Measurements from ENCODE around the gene TEX35.

The TEX35 gene

DNA sequence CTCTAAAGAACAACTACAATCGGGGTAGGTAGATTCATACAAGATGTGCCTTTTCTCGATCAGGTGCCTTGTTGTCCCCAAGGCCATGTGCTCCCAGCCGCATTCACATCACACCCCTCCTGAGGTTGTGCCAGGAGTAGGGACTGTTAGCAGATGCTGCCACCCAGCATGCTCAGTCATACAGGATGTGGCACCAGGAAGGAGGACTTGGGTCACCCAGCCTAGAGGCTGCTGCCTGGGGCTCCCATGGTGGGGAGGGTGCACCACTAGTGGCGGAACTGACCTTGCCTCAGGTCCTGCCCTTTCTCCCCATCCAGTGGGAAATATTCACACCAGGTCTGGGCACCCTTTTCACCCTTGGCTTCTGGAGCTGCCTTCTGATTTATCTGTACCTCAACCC is 8.3 kb downstream of the TEX35 start:
- DNase-seq, result no peak

DNA sequence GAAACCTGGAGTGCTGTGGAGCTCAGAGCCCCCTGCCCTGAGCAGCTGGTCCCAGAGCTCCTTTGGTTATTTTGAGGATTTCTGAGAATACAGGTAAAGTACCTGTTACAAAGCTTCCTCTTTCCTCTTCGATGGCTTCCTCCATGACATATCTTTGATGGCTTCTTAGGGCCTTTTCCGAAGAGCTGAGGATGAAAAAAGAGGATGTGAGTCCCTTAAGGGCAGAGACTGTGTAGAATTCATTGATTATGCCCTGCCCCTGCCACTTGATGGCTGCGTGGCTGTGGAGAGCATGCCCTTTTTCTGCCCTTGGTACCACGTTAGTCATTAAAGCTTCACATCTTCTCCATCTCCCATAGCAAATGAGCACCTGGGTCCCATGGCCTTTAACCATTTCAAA is 14.2 kb downstream of the TEX35 start:
- DNase-seq, result no peak

DNA sequence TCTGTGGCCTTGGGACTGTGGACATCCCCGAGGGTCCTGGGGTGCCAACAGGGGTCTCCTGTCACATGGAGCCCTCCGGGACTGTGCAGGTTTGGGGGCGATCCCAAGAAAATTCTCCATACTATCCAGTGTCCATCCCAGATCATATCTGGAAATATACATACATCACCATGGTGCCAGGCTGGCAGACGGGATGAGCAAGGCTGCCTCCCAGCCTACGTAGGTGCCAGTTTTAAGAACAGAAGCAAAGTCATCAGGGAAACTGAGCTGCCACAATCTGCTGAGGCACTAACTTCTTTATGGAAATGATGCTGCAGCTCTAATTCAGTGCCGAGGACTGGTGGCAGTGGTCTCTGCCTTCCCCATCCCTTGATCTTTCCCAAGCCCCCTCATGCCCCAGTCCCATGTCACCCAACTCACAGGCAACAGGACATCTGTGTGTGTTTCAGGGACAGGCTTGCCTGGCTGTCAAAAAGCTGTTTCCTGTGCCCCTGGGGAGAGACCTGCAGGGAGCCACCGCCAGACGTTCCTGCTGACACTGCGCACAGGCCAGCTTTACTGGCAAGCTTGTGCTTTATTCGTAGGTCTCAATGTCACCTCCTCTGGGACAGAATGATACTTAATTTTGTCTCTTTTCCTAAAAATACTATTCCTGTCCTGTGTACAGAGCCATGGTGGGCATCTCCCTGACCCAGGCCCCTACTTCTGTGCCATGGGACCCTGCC is 15.5 kb downstream of the TEX35 start:
- no peak for DNase-seq

DNA sequence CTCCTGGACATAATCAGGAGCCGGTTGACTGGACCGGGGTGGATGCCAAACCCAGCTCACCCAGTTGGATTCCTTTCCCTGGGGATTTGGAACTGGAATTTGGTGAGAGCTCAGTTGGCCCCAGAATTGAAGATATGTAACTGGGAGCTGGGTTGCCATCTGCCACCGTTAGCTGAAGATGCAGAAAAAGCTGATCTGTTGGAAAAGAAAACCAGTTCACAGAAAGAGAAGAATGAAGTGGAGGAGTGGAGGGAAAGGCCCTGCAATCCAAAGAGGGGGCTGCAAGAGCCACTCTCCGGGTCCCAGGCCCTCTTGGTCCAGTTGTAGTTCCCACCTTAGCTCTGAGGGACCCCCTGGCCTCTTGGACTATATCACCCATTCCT is 16.0 kb downstream of the TEX35 start:
- no peak for DNase-seq

DNA sequence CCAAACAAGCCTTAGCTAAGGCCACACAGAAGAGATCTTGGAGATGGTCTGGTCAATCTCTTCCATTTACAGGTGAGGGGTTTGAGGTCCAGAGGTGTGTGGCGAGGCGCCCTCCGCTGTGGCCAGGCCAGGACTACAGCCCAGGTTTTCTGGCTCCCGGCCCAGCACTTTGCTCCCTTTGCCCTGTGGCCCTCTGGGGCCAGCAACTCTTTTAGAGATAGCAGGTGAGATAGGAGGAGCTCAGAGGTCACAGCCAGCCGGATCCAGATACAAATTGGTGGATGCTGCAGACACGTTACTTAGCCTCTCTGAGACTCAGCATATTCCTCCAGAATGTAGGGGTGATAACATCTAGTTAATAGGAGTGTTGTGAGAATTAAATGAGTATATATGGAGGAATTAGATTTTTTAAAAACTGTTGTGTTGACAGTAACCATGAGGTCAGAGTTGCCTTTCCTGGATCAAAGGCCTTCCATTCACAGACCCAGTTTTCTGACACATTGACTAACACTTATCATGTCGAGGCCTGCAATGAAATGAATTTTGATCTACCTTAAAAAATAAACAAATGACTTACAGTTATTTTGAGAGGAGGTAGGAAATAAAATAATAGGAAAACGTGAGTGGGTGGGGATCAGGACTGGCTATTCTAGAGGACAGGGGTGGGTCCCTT is 16.6 kb downstream of the TEX35 start:
- DNase-seq, result no peak

DNA sequence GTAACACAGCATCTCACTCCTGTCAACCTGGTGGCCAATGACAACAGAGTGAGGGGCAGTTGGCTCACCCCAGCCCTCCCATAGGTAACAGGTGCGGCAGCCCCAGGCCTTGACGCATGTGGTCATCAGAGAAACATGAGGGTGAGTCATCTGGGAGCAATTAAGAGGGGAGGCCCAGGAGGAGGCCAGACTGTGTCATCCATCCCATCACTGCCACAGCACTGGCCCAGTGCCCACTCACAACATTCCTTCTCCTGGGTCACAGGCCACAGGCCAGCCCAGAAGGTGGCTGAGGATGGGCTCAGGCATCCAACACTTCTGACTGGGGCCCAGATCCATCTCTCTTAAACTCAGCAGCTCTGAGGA is 17.1 kb downstream of the TEX35 start:
- no peak for DNase-seq

DNA sequence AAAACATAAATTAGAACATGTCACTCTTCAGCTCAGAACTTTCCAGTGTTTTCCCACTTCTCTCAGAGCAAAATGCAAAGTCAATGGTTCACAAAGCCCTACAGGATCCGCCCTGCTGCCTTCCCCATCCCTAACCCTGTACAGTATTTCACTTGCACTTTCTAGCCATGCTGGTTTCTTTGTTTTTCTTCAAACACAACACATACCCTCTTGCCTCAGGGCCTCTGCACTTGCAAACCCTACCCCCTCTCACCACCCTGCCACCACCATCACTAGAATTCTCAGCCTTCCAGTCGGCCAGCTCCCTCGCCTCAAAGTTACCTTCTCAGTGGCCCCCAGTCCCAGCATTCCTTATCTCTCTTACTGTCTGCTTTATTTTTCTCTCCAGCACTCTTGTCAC is 17.6 kb downstream of the TEX35 start:
- no peak for DNase-seq

DNA sequence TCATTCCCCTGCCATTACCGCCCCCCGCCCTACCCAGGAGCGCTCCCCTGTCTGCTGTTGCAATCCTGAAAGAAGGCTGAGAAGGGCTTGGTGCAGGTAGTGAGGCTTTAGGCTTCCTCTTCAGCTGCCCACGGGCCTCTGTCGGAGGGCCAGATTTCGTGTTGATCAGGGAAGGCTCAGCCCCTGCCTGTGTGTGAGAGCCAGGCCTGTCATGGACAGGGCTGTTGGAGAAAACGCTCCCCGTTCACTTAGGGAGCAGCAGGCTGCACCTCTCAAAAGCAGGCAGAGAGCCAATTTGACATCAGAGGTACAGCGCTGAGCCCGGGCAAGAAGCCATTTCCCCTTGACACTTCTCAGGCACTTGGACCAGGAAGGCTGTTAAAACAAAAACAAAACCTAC is 19.0 kb downstream of the TEX35 start:
- no peak for DNase-seq

DNA sequence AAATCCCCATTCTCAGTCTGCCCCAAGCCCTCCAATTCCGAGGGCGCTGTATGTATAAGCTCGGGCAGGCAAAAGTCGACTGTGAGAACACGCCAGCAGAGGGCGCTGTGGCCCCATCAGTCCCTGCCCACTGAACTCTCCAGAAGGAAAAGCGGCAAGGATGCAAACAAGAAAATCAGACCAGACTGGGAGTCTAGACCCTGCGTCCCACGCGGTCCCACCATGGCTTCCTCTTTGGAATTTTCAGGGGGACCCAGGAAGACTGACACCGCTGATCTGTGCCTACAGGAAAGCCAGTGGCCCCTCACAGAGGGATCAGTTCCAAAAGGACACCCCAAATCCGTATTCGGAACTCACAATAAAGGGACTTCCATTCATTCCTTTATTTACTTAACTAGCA is 19.5 kb downstream of the TEX35 start:
- DNase-seq, result peak; percentile 73 to 74

DNA sequence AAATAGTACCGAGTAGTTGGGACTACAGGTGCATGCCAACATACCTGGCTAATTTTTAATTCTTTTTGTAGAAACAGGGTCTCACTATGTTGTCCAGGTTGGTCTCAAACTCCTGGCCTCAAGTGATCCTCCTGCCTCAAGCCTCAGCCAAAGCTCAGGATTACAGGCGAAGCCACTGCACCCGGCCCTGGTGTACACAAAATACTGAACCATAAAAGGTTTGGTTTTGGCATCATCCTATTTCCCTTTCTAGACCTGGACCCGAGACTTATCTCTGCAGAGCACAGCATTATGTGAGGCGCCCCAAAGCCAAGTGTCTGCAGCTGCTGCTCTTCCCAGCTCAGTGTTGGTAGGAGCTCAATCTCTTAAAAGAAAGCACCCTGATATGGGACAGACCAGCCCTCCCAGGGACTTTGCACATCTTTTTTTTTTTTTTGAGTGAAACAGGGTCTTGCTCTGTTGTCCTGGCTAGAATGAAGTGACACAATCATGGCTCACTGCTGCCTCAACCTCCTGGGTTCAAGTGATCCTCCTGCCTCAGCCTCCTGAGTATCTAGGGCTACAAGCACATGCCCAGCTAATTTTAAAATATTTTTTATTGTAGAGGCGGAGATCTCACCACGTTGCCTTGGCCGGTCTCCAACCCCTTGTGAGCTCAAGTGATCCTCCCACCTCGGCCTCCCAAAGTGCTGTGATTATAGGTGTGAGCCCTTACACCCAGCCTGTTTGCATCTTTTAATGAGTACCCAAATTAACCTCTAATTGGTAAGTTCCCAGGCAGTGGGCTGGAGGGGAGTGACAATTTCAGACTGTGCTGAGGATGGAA is 20.4 kb downstream of the TEX35 start:
- no peak for DNase-seq

DNA sequence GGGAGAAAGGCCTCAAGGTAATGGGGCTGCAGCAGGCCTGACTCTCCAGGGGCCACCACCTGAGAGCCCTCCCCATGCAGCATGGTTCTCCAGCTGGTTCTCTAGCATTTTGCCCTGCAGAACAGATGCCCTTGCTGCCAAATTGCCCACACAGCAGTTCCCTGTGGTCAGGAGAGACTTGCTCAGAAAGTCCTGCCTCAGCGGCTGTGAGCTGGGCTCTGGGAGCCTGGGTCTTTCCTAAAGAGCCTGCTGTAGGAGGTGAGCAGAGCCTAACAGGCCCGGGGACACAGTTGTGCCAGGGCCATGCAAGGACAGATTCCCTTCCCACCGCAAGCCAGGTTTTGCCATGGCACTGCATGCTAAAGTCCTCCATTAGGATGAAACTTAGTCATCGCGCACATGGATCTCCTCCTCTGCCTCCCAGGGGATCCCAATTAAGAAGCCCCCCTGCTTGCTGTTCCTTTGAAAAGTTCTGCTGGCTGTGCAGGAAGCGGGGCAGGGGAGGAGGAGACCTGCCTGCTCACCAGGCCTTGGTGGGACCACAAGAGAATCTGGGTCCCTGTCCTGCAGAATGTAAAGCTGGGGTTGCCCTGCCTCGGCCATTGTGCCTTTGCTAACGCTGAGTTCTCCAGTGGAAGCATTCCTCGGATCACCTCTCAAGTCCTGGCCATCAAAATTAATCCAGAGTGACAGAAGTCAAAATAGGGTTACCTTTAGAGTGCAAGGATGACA is 21.4 kb downstream of the TEX35 start:
- no peak for DNase-seq

DNA sequence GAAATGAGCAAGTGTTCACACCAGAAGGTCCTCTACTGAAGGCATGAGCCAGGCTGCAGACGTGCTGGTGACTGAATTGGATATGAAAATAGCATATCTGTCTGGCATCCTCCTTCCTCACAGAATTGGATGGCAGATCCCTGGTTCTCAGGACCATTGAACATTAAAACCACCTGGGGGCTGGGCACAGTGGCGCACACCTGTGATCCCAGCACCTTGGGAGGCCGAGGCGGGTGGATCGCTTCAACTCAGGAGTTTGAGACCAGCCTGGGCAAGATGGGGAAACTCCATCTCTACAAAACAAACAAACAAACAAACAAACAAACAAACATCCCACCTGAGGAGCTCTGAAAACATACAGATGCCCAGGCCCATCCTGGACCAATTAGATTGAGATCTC is 23.4 kb downstream of the TEX35 start:
- DNase-seq, result no peak

DNA sequence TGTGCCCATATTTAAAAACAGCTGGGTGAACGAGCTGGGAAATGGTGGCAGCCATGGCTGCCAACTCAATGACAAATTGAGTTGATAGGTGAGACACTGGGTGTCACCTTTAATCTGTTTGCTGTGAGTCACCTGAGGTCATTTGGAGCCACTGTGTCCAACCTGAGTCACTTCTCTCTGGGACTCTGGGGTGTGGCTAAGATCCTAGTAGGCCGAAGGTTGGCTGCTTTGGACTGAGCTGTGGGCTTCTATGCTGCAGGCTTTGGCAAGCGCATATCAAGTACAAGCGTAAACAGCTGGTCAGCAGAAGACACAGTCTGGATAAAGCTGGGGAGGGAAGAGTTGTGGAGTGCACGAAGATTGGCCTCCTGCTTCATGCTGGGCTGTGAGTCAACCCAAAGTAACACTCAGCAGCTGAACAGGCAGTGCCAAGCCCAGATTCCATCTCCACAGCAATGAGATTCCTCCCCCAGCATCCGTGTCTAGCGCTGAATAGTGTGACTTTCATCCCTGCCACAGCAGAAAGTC is 24.0 kb downstream of the TEX35 start:
- DNase-seq, result no peak

DNA sequence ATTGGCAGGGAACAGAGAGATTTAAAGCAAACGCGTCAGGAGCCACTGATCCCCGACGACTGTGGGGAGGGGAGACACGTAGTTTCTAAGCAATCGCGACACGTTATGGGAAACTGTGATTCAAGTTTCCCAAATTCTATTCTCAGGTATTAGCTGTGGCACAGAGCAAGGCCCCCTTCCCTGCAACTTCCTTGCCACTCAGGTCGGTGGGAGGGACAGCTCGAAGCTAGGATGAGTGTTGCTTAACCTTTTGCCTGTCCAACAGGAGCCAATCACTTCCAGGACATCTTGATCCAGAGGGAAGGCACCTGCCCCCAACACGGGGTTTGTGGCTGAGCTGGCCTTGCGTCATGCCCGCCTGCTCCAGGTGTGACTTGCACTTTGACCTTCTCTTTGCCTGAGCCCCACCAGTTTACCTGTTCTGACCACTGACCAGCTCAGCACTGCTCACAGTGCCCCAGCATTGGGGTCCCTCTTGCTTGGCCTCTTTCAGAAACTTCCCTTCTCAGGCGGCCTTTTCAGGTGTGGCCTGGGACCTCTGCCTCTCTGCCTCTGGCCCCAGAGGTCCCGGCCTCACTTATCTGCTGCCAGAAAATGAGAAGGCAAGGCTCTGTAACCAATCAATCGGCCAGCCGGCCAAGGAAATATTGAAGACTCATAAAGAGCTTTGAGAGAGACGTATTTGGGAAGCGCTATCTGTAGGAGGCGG is 24.6 kb downstream of the TEX35 start:
- DNase-seq, result no peak

DNA sequence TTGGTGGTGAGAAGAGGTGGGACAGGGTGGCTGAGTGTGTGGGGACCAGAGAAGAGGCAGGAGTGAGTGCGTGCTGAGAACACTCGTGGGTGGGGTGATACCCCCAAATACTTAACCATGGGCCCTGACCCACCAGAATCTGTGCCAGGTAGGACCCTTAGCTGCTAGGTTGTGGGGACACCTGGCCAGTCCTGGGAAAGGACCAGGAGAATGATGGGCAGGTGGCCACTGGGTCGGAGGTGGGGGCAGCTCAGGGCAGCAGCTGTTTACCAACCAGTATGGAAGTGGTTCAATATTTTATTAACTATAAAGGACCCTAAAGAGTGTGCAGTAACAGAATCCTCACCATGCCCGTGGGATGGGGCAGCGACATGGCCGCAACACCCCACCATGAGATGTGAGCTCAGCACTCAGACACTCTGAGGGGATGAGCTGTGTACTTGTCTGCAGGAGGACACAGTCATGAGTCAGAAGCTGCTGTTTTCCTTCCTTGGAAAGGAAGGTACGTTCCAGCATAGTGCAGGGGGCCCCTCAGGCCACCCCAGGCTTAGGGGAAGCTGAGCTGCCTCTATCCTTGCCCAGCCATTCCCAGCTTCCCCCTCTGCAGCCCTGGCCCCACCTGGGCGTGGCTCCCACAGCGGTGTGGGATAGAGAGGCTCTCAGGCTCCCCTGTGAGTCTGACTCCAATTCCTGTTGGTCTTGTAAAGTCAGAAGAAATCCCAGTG is 25.4 kb downstream of the TEX35 start:
- DNase-seq, result no peak

DNA sequence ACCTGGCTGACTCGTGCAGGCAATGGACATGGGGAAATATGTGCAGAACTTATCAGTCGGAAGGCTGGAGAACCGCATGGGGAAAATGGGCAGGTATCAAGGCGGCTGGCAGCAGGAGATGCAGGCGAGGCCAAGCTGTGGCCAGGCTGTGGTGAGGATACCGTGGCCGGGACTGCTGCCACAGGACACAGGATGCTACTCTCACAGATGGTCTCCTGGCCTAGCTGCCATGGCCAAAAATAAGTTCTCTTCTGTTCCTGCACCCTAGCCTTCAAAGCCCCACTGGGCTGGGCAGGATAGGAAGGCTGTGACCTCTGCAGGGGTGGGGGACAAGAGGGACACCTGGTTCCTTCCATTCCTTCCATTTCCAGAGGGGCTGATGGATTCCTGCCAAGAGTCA is 26.4 kb downstream of the TEX35 start:
- no peak for DNase-seq

DNA sequence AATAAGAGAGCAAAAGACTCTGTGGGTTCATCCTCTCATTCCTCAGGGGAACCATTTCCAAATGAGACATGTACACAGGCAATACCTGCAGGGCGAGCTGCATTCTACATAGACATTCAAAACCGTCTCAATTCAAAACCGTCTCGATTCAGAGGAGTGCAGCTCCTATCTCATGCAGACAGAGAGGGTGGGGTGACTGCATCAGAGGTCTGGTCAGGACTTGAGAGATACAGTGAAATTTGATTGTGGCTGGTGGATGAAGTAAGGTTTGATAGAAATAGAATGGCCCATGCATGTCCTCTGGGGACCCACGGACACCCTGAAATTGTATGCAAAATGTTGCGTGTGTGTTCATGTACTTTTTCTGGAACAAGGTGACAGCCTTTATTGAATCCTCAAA is 27.3 kb downstream of the TEX35 start:
- DNase-seq, result no peak

DNA sequence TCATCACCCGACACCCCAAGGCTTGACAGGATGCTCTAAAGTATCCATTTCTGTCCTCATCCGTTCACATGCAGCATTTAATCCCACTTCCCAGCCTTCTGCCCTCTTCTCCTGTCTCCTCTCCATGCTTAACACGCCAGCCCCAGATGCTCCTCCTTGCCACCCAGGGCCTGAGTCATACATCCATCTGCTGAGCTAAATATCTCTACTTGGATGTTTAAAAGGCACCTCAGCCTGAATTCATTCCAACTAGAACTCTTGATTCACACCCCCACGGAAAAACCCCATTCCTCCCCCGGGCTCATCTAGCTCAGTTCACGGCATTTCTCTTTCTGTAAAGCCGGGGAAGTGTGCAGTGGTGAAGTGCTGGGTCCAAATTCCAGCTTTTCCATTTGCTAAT is 27.7 kb downstream of the TEX35 start:
- DNase-seq, result no peak

DNA sequence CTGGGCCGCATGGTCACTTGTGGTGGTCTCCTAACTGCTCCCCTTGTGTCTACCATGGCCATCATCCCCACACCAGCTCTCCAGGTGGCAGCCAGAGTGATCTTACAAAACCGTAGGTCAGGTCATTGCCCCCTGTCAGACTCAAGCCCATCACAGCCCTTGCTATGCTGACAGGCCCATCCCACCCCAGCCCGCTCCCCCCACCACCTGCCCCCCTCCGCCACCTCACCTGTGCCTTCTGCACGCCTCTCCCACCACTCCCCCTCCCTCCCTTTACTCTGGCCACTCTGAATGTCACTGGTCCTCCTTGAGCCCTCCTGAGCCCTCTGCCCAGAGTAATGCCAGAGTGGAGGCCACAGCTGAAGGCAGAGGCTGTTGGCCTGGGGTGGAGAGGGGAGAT is 28.5 kb downstream of the TEX35 start:
- DNase-seq, result no peak

DNA sequence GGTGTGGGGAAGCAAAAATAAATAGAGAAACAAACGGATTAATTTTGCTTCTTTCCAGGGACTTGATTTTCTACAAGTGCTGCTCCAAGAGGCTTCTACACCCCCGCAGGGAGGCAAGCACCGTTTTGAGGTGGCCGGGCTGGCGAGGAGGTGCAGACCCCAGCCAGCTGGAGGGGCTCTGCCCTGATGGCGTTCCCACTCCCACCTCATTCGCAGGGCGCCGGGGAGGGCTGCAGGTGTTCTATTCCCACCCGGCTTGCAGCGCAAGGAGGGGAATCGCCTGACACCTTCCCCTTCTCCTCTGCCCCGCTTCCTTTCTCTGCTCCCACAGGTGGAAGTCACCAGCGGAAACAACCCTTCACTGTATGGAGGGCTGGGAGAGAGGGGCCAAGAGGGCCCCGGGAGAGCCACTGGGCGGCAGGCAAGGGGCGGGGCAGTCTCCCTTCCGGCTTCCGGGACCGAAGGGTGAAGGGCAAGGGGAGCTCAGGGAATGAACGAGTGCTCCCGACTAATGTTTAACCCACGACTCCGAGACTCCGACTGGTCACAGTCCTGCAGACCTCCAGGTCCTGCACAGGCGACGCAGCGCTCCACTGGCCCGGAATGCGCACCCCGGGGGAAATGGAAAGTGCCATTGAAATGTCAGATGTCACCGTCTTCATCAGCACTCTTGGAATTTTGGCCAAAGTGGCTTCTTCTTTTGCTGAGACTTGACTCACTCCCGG is 29.1 kb downstream of the TEX35 start:
- peak; percentile 37 to 39 for DNase-seq
